Vagina (tissue), 2 donors: ENCODE measurements around the gene WDTC1.

Source experiments
- CTCF ChIP-seq, 3 experiments: fragments of 450-650 bp in 2 of 3; fragments of 200-600 bp in 1 of 3; sonication (generic) in 1 of 3; IDR thresholded peaks; one replicate each; pipeline ENCODE4 v1.5.1; 2017 to 2019; ENCODE audit warnings: antibody characterized with exemption in 3 of 3, mild to moderate bottlenecking in 2 of 3, moderate library complexity in 2 of 3
- POLR2AphosphoS5 ChIP-seq, 2 donors: sonication (generic); formaldehyde crosslinking; IDR thresholded peaks; one replicate each; pipeline ENCODE4 v1.9.0; 2017; ENCODE audit warnings: antibody characterized with exemption in 2 of 2, mild to moderate bottlenecking in 2 of 2, low read depth in 1 of 2; ENCODE audit not compliant: insufficient read depth in 1 of 2

- no peak for TF ChIP-seq POLR2AphosphoS5 (IDR thresholded peaks at IDR 0.05; ENCODE audit: insufficient read depth in 1 of 2, low read depth in 1 of 2)
- TF ChIP-seq CTCF (IDR thresholded peaks at IDR 0.05) = no peak
These were observed 90.9 kb downstream of the WDTC1 start for GRCh38 chr1:27325286-27325685.
